K562 (cell line): ENCODE data around the gene SLC22A7. TPM values are rescaled to one million over a fixed set of nuclear protein-coding genes. Genes with fewer than 3 reads are reported as not detected.
A peak's percentile ranks its signal among the peaks of the same experiment; 100 is the strongest.

ENCODE experiments used
- ATAC-seq: fragments of 200-7000 bp; cut with Tn5 transposase; 3 replicates; pipeline ENCODE4 v1.9.1; 2020; ENCODE audit warnings: moderate library complexity
- BruUV-seq: library from RNA; stranded (reverse); fragments of 400-500 nt; replicated peaks from 2 replicates; lab custom pipeline; 2021; lab: Mats Ljungman, UMichigan
- CTCF ChIA-PET: fragments of 300-600 bp; formaldehyde crosslinking; extraction: SDS; loops from one replicate; lab custom pipeline; 2021; ENCODE audit warnings: low intra/inter-chr PET ratio; lab: Yijun Ruan, JAX
- POLR2A ChIA-PET: fragments of 300-600, 350-650 bp; sonication (Branson Sonifier 250); formaldehyde crosslinking; extraction: SDS; loops from one replicate; lab custom pipeline; 2021; ENCODE audit warnings: antibody characterized with exemption, inconsistent platforms; lab: Yijun Ruan, JAX
- DNase-seq, 4 experiments: peaks; one replicate each; pipeline versions ENCODE4 v3.0.0 to v3.0.0-alpha.2; 2011 to 2018; ENCODE audit warnings: low spot score in 3 of 4, mixed read lengths in 3 of 4; ENCODE audit errors: extremely low read depth in 1 of 4
- FAIRE-seq: peaks from 2 replicates; lab custom pipeline; 2011; peaks lifted over from hg19 to GRCh38; lab: Jason Lieb, UNC
- H2AFZ ChIP-seq: 2 replicates; pipeline ENCODE4 v1.6.0; 2011; ENCODE audit warnings: low read depth, low read length, control low read depth, inconsistent platforms
- H3K27ac ChIP-seq: fragments of 200-600 bp; 3 replicates; pipeline ENCODE4 v1.8.0; 2011; ENCODE audit warnings: low read depth, mild to moderate bottlenecking, control low read depth, inconsistent platforms, low read length, moderate library complexity, mixed read lengths; ENCODE audit errors: extremely low read depth
- H3K27me3 ChIP-seq, 2 experiments: fragments of 300-600 bp in 1 of 2; 2 replicates in 1 of 2; 3 replicates in 1 of 2; pipeline versions ENCODE4 v1.6.0 to v1.8.0; 2011; ENCODE audit warnings: inconsistent platforms in 2 of 2, low read length in 2 of 2, mild to moderate bottlenecking in 1 of 2, mixed read lengths in 1 of 2, moderate library complexity in 1 of 2; ENCODE audit not compliant: control insufficient read depth in 2 of 2, insufficient read depth in 2 of 2
- H3K36me3 ChIP-seq: fragments of 300-600 bp; 3 replicates; pipeline ENCODE4 v1.8.0; 2011; ENCODE audit warnings: mild to moderate bottlenecking, low read length, inconsistent platforms; ENCODE audit not compliant: control insufficient read depth, insufficient read depth
- H3K4me1 ChIP-seq, 2 experiments: fragments of 200-600 bp in 1 of 2; replicated peaks in 1 of 2; 2 replicates in 1 of 2; 3 replicates in 1 of 2; pipeline versions ENCODE4 v1.5.1 to v1.8.0; 2011; ENCODE audit warnings: inconsistent platforms in 2 of 2, low read length in 2 of 2, mild to moderate bottlenecking in 1 of 2, mixed read lengths in 1 of 2, moderate library complexity in 1 of 2; ENCODE audit not compliant: control insufficient read depth in 2 of 2, insufficient read depth in 2 of 2
- H3K4me2 ChIP-seq: 2 replicates; pipeline ENCODE4 v1.6.1; 2011; ENCODE audit warnings: low read length, control low read depth, inconsistent platforms, mixed read lengths; ENCODE audit not compliant: insufficient read depth
- H3K4me3 ChIP-seq: fragments of 200-600 bp; sonication (generic), shearing (Covaris generic); 2 replicates; pipeline ENCODE4 v1.5.1; 2016; ENCODE audit warnings: control low read depth, inconsistent platforms
- H3K79me2 ChIP-seq: fragments of 200-600 bp; 3 replicates; pipeline ENCODE4 v1.8.0; 2011; ENCODE audit warnings: low read length, inconsistent platforms; ENCODE audit not compliant: control insufficient read depth, insufficient read depth
- H3K9ac ChIP-seq, 2 experiments: 2 replicates each; pipeline versions ENCODE4 v1.6.0 to v1.6.1; 2011; ENCODE audit warnings: low read depth in 2 of 2, low read length in 2 of 2, control low read depth in 1 of 2, inconsistent platforms in 1 of 2, mild to moderate bottlenecking in 1 of 2, mixed read lengths in 1 of 2; ENCODE audit not compliant: insufficient read depth in 1 of 2
- H3K9me1 ChIP-seq: one replicate; pipeline ENCODE4 v1.6.0; 2011; ENCODE audit warnings: inconsistent platforms, mild to moderate bottlenecking, low read length, moderate library complexity; ENCODE audit not compliant: control insufficient read depth, insufficient read depth
- H3K9me3 ChIP-seq: replicated peaks from 2 replicates; pipeline ENCODE4 v1.5.1; 2011; ENCODE audit warnings: low read depth, low read length, inconsistent platforms; ENCODE audit not compliant: control insufficient read depth, insufficient read depth
- H4K20me1 ChIP-seq: replicated peaks from 2 replicates; pipeline ENCODE4 v1.6.1; 2011; ENCODE audit warnings: low read length, inconsistent platforms, mixed read lengths; ENCODE audit not compliant: control insufficient read depth, insufficient read depth
- ATF3 ChIP-seq, 2 experiments: fragments of 450-650 bp in 1 of 2; sonication (generic) in 1 of 2; formaldehyde crosslinking in 1 of 2; IDR thresholded peaks in 1 of 2; conservative IDR thresholded peaks in 1 of 2; 2 replicates each; pipeline versions ENCODE4 v1.6.1 to v1.8.1; 2016 to 2023; ENCODE audit warnings: mild to moderate bottlenecking in 2 of 2, moderate library complexity in 2 of 2, inconsistent platforms in 1 of 2, missing genetic modification reagents in 1 of 2
- NFIC ChIP-seq: fragments of 450-650 bp; IDR thresholded peaks from 2 replicates; pipeline ENCODE4 v1.6.1; 2017; ENCODE audit warnings: mild to moderate bottlenecking, inconsistent platforms
- RBM25 ChIP-seq: fragments of 200-400 bp; formaldehyde crosslinking; IDR thresholded peaks from 2 replicates; pipeline ENCODE4 v1.6.1; 2018; ENCODE audit warnings: low read length, low read depth, moderate library complexity; ENCODE audit not compliant: severe bottlenecking
- SREBF1 ChIP-seq: fragments of 150-350 bp; IDR thresholded peaks from 2 replicates; pipeline ENCODE4 v1.6.1; 2014; ENCODE audit warnings: antibody characterized with exemption, low read depth, low read length, borderline replicate concordance
- TCF15 ChIP-seq: fragments of 250-450 bp; sonication (Bioruptor Pico); IDR thresholded peaks from 2 replicates; pipeline ENCODE4 v1.8.0; 2022; ENCODE audit warnings: moderate library complexity, mild to moderate bottlenecking, inconsistent platforms
- ZNF764 ChIP-seq: fragments of 250-450 bp; sonication (Bioruptor Pico); IDR thresholded peaks from 2 replicates; pipeline ENCODE4 v1.4.0; 2020; ENCODE audit warnings: low read depth, mild to moderate bottlenecking, moderate library complexity
- in situ Hi-C: fragments of 300-500 bp; cut with MboI; formaldehyde crosslinking; loops from 4 replicates; pipeline ENCODE4 v1.15.0; 2018; ENCODE audit warnings: inconsistent platforms, mixed read lengths
- intact Hi-C: fragments of 100-400 bp; cut with micrococcal nuclease; formaldehyde crosslinking; loops from 2 replicates; pipeline ENCODE4 v1.14.2; 2022
- polyA plus RNA-seq, 8 experiments: library from polyadenylated mRNA; depleted of rRNA in 4 of 8; stranded (reverse) in 5 of 8; unstranded in 3 of 8; fragments of >200 nt; fragmentation: Nextera tagmentation in 2 of 8; fragmentation: Illumina TruSeq in 1 of 8; extraction: Ambion mirVana in 2 of 8; extraction: Trizol in 1 of 8; gene quantifications; 2 replicates each; pipeline versions ENCODE4 v1.2.1 to v1.2.3, GENCODE V29; 2011 to 2014; ENCODE audit warnings: inconsistent platforms in 1 of 8, missing spikeins in 1 of 8
- total RNA-seq, 7 experiments: library from RNA; depleted of rRNA in 6 of 7; stranded (reverse); fragments of >200 nt in 6 of 7; fragmentation: Illumina TruSeq in 2 of 7; extraction: Trizol in 2 of 7; gene quantifications; 2 replicates each; pipeline versions ENCODE4 v1.2.1 to v1.2.3, GENCODE V29; 2011 to 2021; ENCODE audit warnings: low replicate concordance in 1 of 7
- TF ChIP-seq, protein P1 (sequence below): fragments of 250-450 bp; sonication (Bioruptor Pico); IDR thresholded peaks from 2 replicates; pipeline ENCODE4 v1.8.0; 2021; ENCODE audit warnings: moderate library complexity, mild to moderate bottlenecking, inconsistent platforms

SLC22A7 gene
- total and polyA plus RNA-seq, 9 of the 15 experiments (the other 6 are each of a cell fraction or from before 2014, with no cell fraction given), result not detected

- no peak for TF ChIP-seq TCF15 (CRISPR knock-in tag)
- no peak for TF ChIP-seq SREBF1
- TF ChIP-seq ZNF764, result no peak
- TF ChIP-seq, protein P1, sequence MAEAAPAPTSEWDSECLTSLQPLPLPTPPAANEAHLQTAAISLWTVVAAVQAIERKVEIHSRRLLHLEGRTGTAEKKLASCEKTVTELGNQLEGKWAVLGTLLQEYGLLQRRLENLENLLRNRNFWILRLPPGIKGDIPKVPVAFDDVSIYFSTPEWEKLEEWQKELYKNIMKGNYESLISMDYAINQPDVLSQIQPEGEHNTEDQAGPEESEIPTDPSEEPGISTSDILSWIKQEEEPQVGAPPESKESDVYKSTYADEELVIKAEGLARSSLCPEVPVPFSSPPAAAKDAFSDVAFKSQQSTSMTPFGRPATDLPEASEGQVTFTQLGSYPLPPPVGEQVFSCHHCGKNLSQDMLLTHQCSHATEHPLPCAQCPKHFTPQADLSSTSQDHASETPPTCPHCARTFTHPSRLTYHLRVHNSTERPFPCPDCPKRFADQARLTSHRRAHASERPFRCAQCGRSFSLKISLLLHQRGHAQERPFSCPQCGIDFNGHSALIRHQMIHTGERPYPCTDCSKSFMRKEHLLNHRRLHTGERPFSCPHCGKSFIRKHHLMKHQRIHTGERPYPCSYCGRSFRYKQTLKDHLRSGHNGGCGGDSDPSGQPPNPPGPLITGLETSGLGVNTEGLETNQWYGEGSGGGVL (CRISPR knock-in tag), result no peak
- TF ChIP-seq NFIC, result no peak
Measured at GRCh38 chr6:43297644-43298564, at the start of gene SLC22A7 (continued).

GRCh38 chr6:43248791-43249190 is 49.3 kb upstream of the SLC22A7 start:
- Histone ChIP-seq H3K4me3 (no peak overlapping the region), H3K79me2 (no peaks in the 10 kb centered on the region), H3K4me1 (peaks cover 10 to 21% of the 10 kb centered on the region in 2 experiments), H2AFZ (no peak overlapping the region), H4K20me1 (peaks cover 17% of the 10 kb centered on the region; the same call in 1 of the 2 replicates), H3K36me3 (no peaks in the 10 kb centered on the region), H3K4me2 (no peak overlapping the region), H3K9me1 (no peaks in the 10 kb centered on the region), H3K27ac (no peak overlapping the region), H3K9ac (no peak overlapping the region), H3K27me3 (peaks cover 56 to 84% of the 10 kb centered on the region in 2 experiments), H3K9me3 (no peaks in the 10 kb centered on the region)
- BruUV-seq, result no TSS peak
- ATAC-seq (no peak), FAIRE-seq (no peak), DNase-seq (no peak)
- intact Hi-C loops (loop anchor here (5.0 kb wide), 1 partner anchor 76 kb away; the partner anchor contains the start of gene SRF), in situ Hi-C loops (no loop called here)
- TF ChIP-seq ATF3 (IDR thresholded peaks at IDR 0.05), result no peak
- no peak for TF ChIP-seq ATF3 (CRISPR knock-in tag; conservative IDR thresholded peaks at IDR 0.05)
- peak; percentile 92 for TF ChIP-seq RBM25
- ChIA-PET CTCF (no interaction called here), POLR2A (interaction anchor here (1.5 kb wide), 1 partner anchor 11 kb away, joined by 3 read pairs; no protein-coding TSS in a partner anchor)
